ENCODE data around the gene S100A1.

S100A1 gene

DNA sequence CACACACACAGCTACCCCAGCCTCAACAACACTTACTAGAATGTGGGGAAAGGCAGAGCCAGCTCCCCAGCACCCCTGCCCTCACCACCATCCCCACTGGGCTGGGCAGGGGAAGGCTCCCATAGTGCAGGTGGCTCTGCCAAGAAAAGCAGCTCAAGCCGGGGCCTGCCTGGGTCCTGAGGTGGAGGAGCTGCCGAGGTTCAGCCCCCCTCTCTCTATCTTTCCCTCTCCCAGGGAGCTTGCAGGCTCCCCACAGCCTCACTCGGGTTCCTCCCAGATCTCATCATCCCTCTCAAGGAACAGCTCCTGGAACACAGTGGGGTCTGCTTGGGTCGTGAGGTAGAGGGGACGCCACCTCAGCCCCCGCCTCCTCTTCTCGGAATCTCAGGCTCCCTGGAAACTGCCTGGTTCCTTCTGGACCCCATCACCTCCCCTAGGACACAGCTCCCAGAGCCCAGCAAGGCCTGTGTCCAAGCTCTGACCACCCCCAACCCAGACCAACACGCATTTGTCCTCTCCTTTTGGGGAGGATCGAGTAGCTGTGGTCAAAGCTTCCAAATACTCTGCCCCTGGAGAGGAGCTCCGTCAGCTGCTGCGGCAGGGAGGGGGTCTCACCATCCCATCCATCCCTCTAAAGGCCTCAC, 16.0 kb upstream of the S100A1 start:
- Histone ChIP-seq H2BK5ac (ENCODE audit: low read depth, low read length, poor library complexity) (no peak overlapping the region), H3K9ac (ENCODE audit: low read length) (no peak overlapping the region), H2BK12ac (ENCODE audit: low read length) (peak overlapping the region; percentile 72), H3K4me1 (ENCODE audit: control insufficient read depth in 1 of 2, insufficient read depth in 2 of 2, low read length in 2 of 2) (peaks cover 57 to 65% of the 10 kb centered on the region in 2 experiments), H4K91ac (ENCODE audit: low read depth, low read length) (peak overlapping the region; percentile 67), H2BK120ac (ENCODE audit: insufficient read depth, low read length, poor library complexity) (peak overlapping the region; percentile 25), H3K4me3 (ENCODE audit: low read depth, low read length) (no peak overlapping the region), H3K4ac (ENCODE audit: low read depth, low read length) (peak overlapping the region; percentile 9), H3K27ac (ENCODE audit: low read depth, low read length) (no peak overlapping the region), H3K18ac (ENCODE audit: low read length) (peak overlapping the region; percentile 62), H2AK5ac (ENCODE audit: low read length) (peak overlapping the region; percentile 89), H3K79me1 (ENCODE audit: low read length) (peaks cover 39% of the 10 kb centered on the region), H3K14ac (ENCODE audit: low read length) (peak overlapping the region; percentile 53), H4K8ac (ENCODE audit: low read depth, low read length) (no peak overlapping the region), H3K27me3 (ENCODE audit: insufficient read depth, low read length) (no peaks in the 10 kb centered on the region), H2AFZ (ENCODE audit: insufficient read depth, low read length, poor library complexity) (no peak overlapping the region), H3K9me3 (ENCODE audit: insufficient read depth, low read depth, low read length) (no peaks in the 10 kb centered on the region), H4K12ac (ENCODE audit: low read depth, low read length) (no peak overlapping the region), H3K23ac (ENCODE audit: low read length) (no peak overlapping the region), H3K4me2 (ENCODE audit: low read length) (no peak overlapping the region), H3K36me3 (ENCODE audit: control insufficient read depth in 1 of 2, insufficient read depth in 2 of 2, low read length in 2 of 2) (no peaks in the 10 kb centered on the region), H3K79me2 (ENCODE audit: control insufficient read depth, insufficient read depth, low read length, poor library complexity) (peaks cover 3% of the 10 kb centered on the region)
- no peak for DNase-seq
- no CpG with 5 or more reads among the region's 11 CpGs for WGBS (ENCODE audit: extremely low coverage, insufficient coverage, insufficient read length)

DNA sequence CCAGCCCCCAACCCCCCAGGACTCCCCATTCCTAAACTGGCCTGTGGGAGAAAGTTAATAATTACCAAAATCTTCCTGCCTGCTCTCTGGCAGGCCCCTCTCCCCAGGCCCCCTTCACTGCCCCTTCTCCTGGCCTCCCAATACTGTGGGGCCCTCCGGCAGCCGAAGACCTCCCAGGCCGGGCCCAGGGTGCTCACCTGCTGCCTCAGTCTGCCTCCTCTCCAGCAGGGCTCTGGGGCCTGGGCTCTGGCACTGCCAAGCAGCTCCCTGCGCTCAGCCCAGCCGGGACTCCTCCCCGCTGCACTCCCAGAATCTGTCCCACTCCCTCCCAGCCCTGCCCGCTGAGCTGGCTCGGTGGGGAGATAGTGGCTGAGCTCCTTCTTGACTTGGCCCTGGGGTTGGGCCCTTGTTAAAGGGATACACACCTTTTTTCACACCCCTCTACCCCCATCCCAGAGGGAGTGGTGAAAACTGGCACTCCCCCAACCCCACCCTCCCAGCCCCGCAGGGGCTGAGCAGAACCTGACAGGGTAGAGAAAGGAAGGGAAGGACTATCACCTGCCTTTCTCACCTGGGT, 15.4 kb upstream of the S100A1 start, which contains the start of gene S100A16:
Gene S100A16, minus strand, starts transcription at position 383 of the 577 bp plus-strand sequence. CDS start 4,986 bp downstream, outside the sequence.
- Histone ChIP-seq H3K79me2 (ENCODE audit: control insufficient read depth, insufficient read depth, low read length, poor library complexity) (peaks cover 3% of the 10 kb centered on the region), H3K27me3 (ENCODE audit: insufficient read depth, low read length) (no peaks in the 10 kb centered on the region)

DNA sequence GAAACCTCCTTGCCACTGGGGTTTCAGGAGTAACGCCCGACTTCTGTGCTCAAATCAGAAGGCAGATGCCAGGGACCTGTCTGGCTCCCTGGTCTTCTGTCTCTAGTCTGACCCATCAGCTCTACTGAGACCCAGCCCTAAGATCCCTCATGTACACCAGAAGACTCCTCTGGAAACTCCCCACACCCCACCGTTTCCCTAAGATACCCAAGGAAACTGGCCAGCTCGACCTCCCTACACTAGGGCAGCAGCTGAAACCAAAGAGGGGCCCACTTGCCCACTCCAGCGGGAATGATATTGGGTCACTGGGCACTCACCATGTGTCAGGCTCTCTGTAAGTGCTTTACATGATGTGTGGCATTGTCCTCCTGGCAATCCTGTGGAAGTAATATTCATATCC, 14.8 kb upstream of the S100A1 start:
- H3K4me1 ChIP-seq (ENCODE audit: control insufficient read depth in 1 of 2, insufficient read depth in 2 of 2, low read length in 2 of 2) = peaks cover 45 to 53% of the 10 kb centered on the region in 2 experiments
- WGBS (ENCODE audit: extremely low coverage, insufficient coverage, insufficient read length) = no CpG with 5 or more reads among the region's 5 CpGs
- no peak overlapping the region for H2BK5ac ChIP-seq (ENCODE audit: low read depth, low read length, poor library complexity)

More for the DNA sequence above, 15.4 kb upstream of the S100A1 start, which contains the start of gene S100A16:
- peak within 1 kb of the TSS; percentile 67 for H4K91ac ChIP-seq (ENCODE audit: low read depth, low read length)
- peak within 1 kb of the TSS; percentile 53 for H3K14ac ChIP-seq (ENCODE audit: low read length)
- no peak within 1 kb of the TSS for H2AFZ ChIP-seq (ENCODE audit: insufficient read depth, low read length, poor library complexity)
- peak within 1 kb of the TSS; percentile 72 for H2BK12ac ChIP-seq (ENCODE audit: low read length)
- H2BK5ac ChIP-seq (ENCODE audit: low read depth, low read length, poor library complexity) = no peak within 1 kb of the TSS
- no peaks in the 10 kb centered on the region for H3K9me3 ChIP-seq (ENCODE audit: insufficient read depth, low read depth, low read length)
- H4K12ac ChIP-seq (ENCODE audit: low read depth, low read length) = no peak within 1 kb of the TSS
- no peak within 1 kb of the TSS for H3K9ac ChIP-seq (ENCODE audit: low read length)
- DNase-seq = no peak
- H2BK120ac ChIP-seq (ENCODE audit: insufficient read depth, low read length, poor library complexity) = peak within 1 kb of the TSS; percentile 62
- peak within 1 kb of the TSS; percentile 89 for H2AK5ac ChIP-seq (ENCODE audit: low read length)
- H3K23ac ChIP-seq (ENCODE audit: low read length) = no peak within 1 kb of the TSS
- no peak within 1 kb of the TSS for H3K27ac ChIP-seq (ENCODE audit: low read depth, low read length)
- H3K79me1 ChIP-seq (ENCODE audit: low read length) = peaks cover 38% of the 10 kb centered on the region
- peaks cover 51 to 59% of the 10 kb centered on the region in 2 experiments for H3K4me1 ChIP-seq (ENCODE audit: control insufficient read depth in 1 of 2, insufficient read depth in 2 of 2, low read length in 2 of 2)
- H3K4me2 ChIP-seq (ENCODE audit: low read length) = no peak within 1 kb of the TSS
- H3K36me3 ChIP-seq (ENCODE audit: control insufficient read depth in 1 of 2, insufficient read depth in 2 of 2, low read length in 2 of 2) = no peaks in the 10 kb centered on the region
- H3K4me3 ChIP-seq (ENCODE audit: low read depth, low read length) = no peak within 1 kb of the TSS
- H3K18ac ChIP-seq (ENCODE audit: low read length) = peak within 1 kb of the TSS; percentile 62
- H3K4ac ChIP-seq (ENCODE audit: low read depth, low read length) = peak within 1 kb of the TSS; percentile 33
- H4K8ac ChIP-seq (ENCODE audit: low read depth, low read length) = no peak within 1 kb of the TSS
- WGBS (ENCODE audit: extremely low coverage, insufficient coverage, insufficient read length) = no CpG with 5 or more reads among the region's 9 CpGs

DNA sequence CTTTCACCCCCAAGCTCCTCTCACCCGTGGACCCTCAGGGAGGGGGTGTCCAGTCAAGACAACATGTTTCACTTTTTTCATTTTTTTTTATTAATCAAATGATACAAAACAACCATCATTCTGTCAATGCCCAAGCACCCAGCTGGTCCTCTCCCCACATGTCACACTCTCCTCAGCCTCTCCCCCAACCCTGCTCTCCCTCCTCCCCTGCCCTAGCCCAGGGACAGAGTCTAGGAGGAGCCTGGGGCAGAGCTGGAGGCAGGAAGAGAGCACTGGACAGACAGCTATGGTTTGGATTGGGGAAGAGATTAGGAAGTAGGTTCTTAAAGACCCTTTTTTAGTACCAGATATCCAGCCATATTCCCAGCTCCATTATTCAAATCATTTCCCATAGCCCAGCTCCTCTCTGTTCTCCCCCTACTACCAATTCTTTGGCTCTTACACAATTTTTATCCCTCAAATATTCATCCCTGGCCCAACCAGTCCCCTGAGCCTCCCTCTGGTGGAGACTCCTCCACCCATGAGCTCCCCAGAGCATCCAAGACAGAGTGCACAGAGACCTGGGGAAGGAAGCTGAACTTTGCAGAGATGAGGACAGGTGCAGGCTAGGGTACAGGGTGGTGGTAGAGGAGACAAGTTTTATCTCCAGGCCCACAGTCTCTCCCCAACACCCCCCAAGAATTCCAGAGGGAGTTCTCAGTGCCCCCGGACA, 13.9 kb upstream of the S100A1 start:
- WGBS (ENCODE audit: extremely low coverage, insufficient coverage, insufficient read length) = no CpG with 5 or more reads among the region's 2 CpGs
- no peaks in the 10 kb centered on the region for H3K27me3 ChIP-seq (ENCODE audit: insufficient read depth, low read length)
- H3K79me2 ChIP-seq (ENCODE audit: control insufficient read depth, insufficient read depth, low read length, poor library complexity) = no peaks in the 10 kb centered on the region

More for the DNA sequence above, 14.8 kb upstream of the S100A1 start:
- H3K27me3 ChIP-seq (ENCODE audit: insufficient read depth, low read length) = no peaks in the 10 kb centered on the region
- H3K36me3 ChIP-seq (ENCODE audit: control insufficient read depth in 1 of 2, insufficient read depth in 2 of 2, low read length in 2 of 2) = peaks cover 0 to under 1% of the 10 kb centered on the region in 2 experiments
- H3K4me3 ChIP-seq (ENCODE audit: low read depth, low read length) = no peak overlapping the region
- peak overlapping the region; percentile 27 for H2AK5ac ChIP-seq (ENCODE audit: low read length)
- H3K9me3 ChIP-seq (ENCODE audit: insufficient read depth, low read depth, low read length) = no peaks in the 10 kb centered on the region
- H3K79me1 ChIP-seq (ENCODE audit: low read length) = peaks cover 32% of the 10 kb centered on the region
- H2BK120ac ChIP-seq (ENCODE audit: insufficient read depth, low read length, poor library complexity) = no peak overlapping the region
- no peak overlapping the region for H4K8ac ChIP-seq (ENCODE audit: low read depth, low read length)
- no peak overlapping the region for H3K14ac ChIP-seq (ENCODE audit: low read length)
- no peak overlapping the region for H4K12ac ChIP-seq (ENCODE audit: low read depth, low read length)
- no peak for DNase-seq
- H2BK12ac ChIP-seq (ENCODE audit: low read length) = peak overlapping the region; percentile 63
- no peak overlapping the region for H3K4ac ChIP-seq (ENCODE audit: low read depth, low read length)
- H4K91ac ChIP-seq (ENCODE audit: low read depth, low read length) = no peak overlapping the region
- no peak overlapping the region for H3K23ac ChIP-seq (ENCODE audit: low read length)
- no peak overlapping the region for H3K18ac ChIP-seq (ENCODE audit: low read length)
- H3K4me2 ChIP-seq (ENCODE audit: low read length) = no peak overlapping the region
- no peak overlapping the region for H2AFZ ChIP-seq (ENCODE audit: insufficient read depth, low read length, poor library complexity)
- H3K79me2 ChIP-seq (ENCODE audit: control insufficient read depth, insufficient read depth, low read length, poor library complexity) = peaks cover under 1% of the 10 kb centered on the region
- no peak overlapping the region for H3K9ac ChIP-seq (ENCODE audit: low read length)
- no peak overlapping the region for H3K27ac ChIP-seq (ENCODE audit: low read depth, low read length)

More for the DNA sequence above, 13.9 kb upstream of the S100A1 start:
- H3K9ac ChIP-seq (ENCODE audit: low read length) = no peak overlapping the region
- no peak overlapping the region for H2AFZ ChIP-seq (ENCODE audit: insufficient read depth, low read length, poor library complexity)
- peaks cover 25% of the 10 kb centered on the region for H3K79me1 ChIP-seq (ENCODE audit: low read length)
- no peak overlapping the region for H2BK5ac ChIP-seq (ENCODE audit: low read depth, low read length, poor library complexity)
- no peak for DNase-seq
- no peak overlapping the region for H3K14ac ChIP-seq (ENCODE audit: low read length)
- no peak overlapping the region for H4K8ac ChIP-seq (ENCODE audit: low read depth, low read length)
- H2BK120ac ChIP-seq (ENCODE audit: insufficient read depth, low read length, poor library complexity) = no peak overlapping the region
- no peak overlapping the region for H4K12ac ChIP-seq (ENCODE audit: low read depth, low read length)
- peak overlapping the region; percentile 11 for H2BK12ac ChIP-seq (ENCODE audit: low read length)
- no peak overlapping the region for H3K23ac ChIP-seq (ENCODE audit: low read length)
- no peak overlapping the region for H2AK5ac ChIP-seq (ENCODE audit: low read length)
- H3K9me3 ChIP-seq (ENCODE audit: insufficient read depth, low read depth, low read length) = no peaks in the 10 kb centered on the region
- H3K4me3 ChIP-seq (ENCODE audit: low read depth, low read length) = no peak overlapping the region
- H3K4me1 ChIP-seq (ENCODE audit: control insufficient read depth in 1 of 2, insufficient read depth in 2 of 2, low read length in 2 of 2) = peaks cover 37 to 44% of the 10 kb centered on the region in 2 experiments
- peak overlapping the region; percentile 21 for H4K91ac ChIP-seq (ENCODE audit: low read depth, low read length)
- H3K36me3 ChIP-seq (ENCODE audit: control insufficient read depth in 1 of 2, insufficient read depth in 2 of 2, low read length in 2 of 2) = peaks cover 4 to 10% of the 10 kb centered on the region in 2 experiments
- no peak overlapping the region for H3K4me2 ChIP-seq (ENCODE audit: low read length)
- no peak overlapping the region for H3K4ac ChIP-seq (ENCODE audit: low read depth, low read length)
- no peak overlapping the region for H3K18ac ChIP-seq (ENCODE audit: low read length)
- H3K27ac ChIP-seq (ENCODE audit: low read depth, low read length) = no peak overlapping the region

All from trophoblast cell (in vitro differentiated cells and primary cell).